Right ventricle myocardium inferior (tissue), 1 donor: Measurements from ENCODE around the gene AKAP13. TPM values are rescaled to one million over a fixed set of nuclear protein-coding genes. Genes with fewer than 3 reads are reported as not detected.

Experiments
- ATAC-seq: fragments of 200-7000 bp; cut with Tn5 transposase; one replicate; pipeline ENCODE4 v1.9.1; 2020; ENCODE audit warnings: mild to moderate bottlenecking, moderate library complexity
- DNase-seq: peaks from one replicate; pipeline ENCODE4 v3.0.0; 2021; ENCODE audit errors: missing footprints
- intact Hi-C: fragments of 100-400 bp; cut with DNase I; formaldehyde crosslinking; loops from one replicate; pipeline ENCODE4 v1.11.0; 2022
- total RNA-seq: library from RNA; stranded (reverse); fragmentation: NEBNext Ultra II Directional; extraction: Animal tissue kit (Norgen Biotek cat#: 25700); gene quantifications from one replicate; pipeline ENCODE4 v1.2.1, GENCODE V29; 2021
- donor health status: DM: no; HTN: yes; CAD: no; lungs with severe emphysema.

AKAP13 gene
- total RNA-seq, 1 donor from 2014 or later: 292 TPM

GRCh38 chr15:85607141-85607806 is 226.9 kb downstream of the AKAP13 start:
- intact Hi-C loops: no loop called here
- DNase-seq (no peak), ATAC-seq (no peak)

DNA sequence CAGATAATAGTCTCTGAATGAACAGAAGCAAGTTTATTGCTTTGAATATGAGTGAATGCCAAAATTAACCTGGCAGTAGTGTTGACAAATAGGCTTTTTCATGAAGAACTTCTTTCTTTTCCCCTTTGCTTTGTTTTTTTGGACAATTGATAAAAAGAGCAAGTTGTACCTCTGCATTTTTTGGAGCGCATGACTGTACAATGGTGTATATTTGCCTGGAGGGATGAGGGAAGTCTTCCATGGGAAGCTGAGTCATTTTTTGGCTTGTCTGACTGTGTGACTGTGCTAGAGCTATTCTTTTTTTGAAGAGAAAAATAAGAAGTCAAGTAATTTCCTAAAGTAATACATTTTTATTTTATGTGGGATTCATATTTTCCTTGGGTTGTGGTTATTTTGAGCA is 227.4 kb downstream of the AKAP13 start:
- ATAC-seq (peak; percentile 65), DNase-seq (no peak)
- intact Hi-C loops: no loop called here

GRCh38 chr15:85609492-85609891 is 229.1 kb downstream of the AKAP13 start:
- DNase-seq: no peak
- ATAC-seq: no peak
- intact Hi-C loops: no loop called here

DNA sequence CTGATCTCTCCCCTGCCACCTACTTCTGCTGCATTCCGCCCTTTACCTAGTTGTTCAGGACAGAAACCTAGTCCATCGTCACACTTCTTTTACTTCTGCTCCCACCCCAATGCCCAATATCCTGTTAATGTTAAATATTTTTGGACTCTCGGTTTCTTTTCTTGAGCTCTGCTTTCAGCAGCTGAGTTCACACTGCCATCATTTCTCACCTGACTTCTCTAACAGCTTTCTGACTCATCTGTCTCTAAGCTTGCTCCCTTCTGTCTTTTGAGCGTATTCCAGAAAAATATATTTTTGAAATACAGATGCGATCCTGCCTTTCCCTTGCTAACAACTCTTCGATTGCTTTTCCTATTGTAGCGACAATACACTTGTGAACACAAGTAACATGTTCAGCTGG is 231.0 kb downstream of the AKAP13 start:
- ATAC-seq: no peak
- intact Hi-C loops: no loop called here
- DNase-seq: no peak

DNA sequence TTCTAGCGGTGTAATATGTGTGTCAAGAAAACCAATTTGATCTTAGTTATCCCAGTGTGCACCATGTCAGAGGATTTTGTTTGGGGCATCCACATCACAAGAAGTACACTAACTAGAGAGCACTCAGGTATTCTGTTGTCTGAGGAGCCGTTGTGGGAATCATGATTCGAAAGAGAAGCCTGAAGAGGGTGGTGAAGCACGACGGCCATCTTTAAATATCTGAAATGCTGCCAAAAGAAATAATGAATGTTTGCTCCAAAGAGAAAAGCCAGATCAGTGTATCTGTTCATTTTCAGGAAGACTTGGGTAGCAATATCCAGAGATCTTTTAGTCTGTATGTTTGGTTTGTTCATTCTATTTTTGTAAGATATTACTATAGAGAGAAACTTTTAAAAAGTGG is 233.7 kb downstream of the AKAP13 start:
- ATAC-seq (no peak), DNase-seq (no peak)
- intact Hi-C loops: no loop called here

DNA sequence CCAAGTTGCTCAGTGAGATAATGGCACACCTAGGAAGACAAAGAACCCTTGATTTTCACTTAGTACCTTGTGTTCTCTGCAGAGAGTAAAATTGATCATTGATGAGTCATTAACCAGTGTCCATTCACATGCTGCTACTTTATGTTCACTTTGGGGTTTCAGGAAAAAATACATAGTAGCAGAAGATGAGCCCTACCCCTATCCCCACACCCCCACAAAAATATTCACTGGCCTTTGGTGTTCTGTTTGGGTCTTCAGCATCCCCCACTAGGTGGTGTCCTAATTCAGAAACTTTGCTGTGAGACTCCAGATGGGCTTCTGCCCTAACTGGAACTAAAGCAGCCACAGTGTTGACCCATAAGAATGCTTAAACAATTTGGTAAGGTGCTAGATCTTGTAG is 235.5 kb downstream of the AKAP13 start:
- intact Hi-C loops: loop anchor here (5.0 kb wide), 3 partner anchors 34 to 91 kb away; no protein-coding TSS in a partner anchor
- ATAC-seq (peak; percentile 29), DNase-seq (no peak)

GRCh38 chr15:85616549-85617110 is 236.2 kb downstream of the AKAP13 start:
- ATAC-seq (peak; percentile 38), DNase-seq (no peak)
- intact Hi-C loops: loop anchor here (5.0 kb wide), 3 partner anchors 34 to 91 kb away; no protein-coding TSS in a partner anchor

GRCh38 chr15:85618228-85618505 is 237.8 kb downstream of the AKAP13 start:
- DNase-seq: no peak
- intact Hi-C loops: loop anchor here (5.0 kb wide), 3 partner anchors 36 to 89 kb away; no protein-coding TSS in a partner anchor
- ATAC-seq: no peak

DNA sequence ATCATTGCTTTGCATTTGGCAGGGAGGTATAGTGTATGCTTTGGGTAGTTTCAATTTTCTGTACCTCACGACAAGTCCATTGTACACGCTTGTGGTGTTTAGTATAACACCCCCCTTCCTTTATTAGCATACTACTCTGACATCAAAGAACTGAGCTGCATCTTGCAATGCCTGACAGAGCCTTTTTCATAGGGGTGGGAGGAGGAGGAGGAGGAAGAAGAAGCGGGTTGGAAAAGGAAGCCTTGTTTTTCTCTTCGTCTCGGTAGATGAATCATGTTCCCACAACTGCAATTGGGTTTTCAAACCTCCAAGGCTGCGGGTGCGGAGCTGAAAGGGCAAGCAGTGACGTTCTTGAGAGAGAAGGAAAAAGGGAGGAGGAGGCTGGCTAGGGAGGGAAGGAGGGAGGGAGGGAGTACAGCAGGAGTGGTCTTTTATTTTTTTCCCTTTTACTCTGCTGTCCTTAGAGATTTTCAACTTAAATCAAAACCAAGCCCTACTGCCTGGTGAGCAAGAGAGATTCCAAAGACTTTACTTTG is 238.6 kb downstream of the AKAP13 start:
- intact Hi-C loops: loop anchor here (5.0 kb wide), 3 partner anchors 37 to 88 kb away; no protein-coding TSS in a partner anchor
- DNase-seq: peak; percentile 84
- peak; percentile 82 for ATAC-seq

DNA sequence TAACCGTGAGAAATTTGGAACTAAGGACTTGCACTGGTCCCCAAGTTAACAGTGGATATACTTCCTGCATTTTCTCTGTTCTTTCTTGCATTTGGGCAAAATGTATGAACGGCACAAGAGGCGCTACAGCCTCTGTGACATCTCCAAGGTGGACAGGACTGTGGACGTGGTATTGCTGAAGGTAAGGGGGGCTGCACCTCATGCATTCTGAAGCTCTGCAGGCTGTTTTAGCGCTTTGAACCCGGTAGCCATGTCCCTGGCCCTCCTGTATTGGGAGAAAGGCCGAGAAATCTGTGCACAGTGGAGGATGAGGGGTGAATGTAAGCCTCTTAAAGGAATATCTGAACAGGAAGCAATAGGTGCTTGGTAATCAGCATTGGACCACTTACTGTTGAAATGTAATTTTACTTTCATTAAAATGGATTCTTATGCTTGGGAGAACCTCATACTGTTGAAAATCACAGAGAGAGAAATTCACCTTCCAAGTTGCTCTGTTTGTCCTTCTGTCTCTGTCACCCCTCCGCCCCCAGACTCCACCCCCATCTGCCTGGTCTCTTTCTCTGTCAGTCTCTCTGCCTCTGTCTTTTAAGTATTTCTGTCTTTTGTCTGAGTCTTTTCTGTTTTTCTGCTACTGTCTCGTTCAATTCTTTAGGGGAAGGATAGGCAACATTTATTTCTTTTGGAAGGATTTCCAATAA is 239.7 kb downstream of the AKAP13 start:
- intact Hi-C loops: loop anchor here (5.0 kb wide), 3 partner anchors 38 to 87 kb away; no protein-coding TSS in a partner anchor
- DNase-seq (no peak), ATAC-seq (no peak)

DNA sequence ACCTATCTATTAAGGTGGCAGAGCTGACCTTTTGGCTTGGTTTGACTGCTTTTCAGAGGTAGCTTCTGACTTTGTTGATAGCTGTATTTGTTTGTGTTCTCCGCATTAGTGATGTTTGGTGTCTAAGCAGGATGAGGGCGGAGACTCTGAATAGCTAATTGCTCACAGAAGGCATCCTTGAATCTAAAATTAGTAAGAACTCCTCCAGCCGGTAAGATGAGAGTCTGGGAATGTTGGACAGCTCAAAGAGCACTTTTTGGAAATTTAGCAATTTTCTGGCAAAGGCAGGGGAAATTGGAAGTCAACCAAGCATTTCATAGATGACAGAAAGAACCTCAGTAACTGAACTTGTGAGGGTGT is 240.3 kb downstream of the AKAP13 start:
- intact Hi-C loops: no loop called here
- peak; percentile 15 for ATAC-seq
- no peak for DNase-seq

DNA sequence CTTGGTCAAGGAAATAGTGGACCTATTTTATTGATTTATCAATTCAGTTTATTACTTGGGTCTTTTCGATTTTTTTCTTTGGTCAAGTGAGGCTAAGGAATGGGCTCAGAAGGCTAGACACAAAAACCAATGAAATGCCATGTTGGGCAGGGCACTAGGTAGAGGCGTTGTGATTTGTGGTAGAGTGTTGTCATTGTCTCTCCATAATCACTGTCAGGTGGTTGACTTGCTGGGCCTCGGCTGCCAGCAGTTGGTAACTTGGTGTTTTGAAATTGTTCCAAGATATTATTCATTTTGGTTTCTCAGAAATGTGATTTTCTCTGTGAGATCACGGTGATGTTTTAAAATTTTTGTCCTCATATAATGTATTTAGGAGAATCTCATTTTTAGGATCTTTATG is 240.7 kb downstream of the AKAP13 start:
- DNase-seq: no peak
- ATAC-seq: no peak
- intact Hi-C loops: no loop called here

DNA sequence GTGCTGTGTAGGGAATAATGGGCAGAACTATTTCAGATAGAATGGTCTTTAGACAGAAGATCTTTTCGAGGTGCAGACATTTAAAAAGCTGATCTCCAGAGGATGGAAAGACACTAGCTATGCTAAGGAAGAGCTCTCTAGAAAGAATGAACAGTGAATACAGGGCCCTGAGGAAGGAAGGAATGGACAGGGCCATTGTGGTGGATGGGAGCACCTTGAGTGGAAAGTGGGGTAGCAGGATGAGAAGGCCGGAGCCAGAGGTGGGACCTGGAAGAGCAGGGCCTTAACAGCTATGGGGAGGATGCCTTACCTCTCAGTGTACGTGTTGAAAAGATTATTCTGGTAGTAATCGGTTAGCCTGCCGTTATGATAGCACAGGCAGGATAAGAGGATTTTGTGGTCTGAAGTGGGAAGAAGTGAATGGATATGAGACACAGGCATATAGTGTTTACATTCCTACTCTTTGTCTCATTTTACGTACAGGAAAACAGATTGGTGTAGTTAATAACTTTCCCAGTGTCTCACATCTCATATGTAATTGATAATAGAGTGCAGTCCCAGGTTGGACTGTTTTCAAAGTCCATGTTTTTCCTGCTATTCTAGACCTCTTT is 241.9 kb downstream of the AKAP13 start:
- ATAC-seq (no peak), DNase-seq (no peak)
- intact Hi-C loops: no loop called here

- intact Hi-C loops: loop anchor here (2.0 kb wide), 1 partner anchor 19 kb away; no protein-coding TSS in a partner anchor
- ATAC-seq (no peak), DNase-seq (no peak)
These were observed 243.1 kb downstream of the AKAP13 start for GRCh38 chr15:85623315-85624049.

DNA sequence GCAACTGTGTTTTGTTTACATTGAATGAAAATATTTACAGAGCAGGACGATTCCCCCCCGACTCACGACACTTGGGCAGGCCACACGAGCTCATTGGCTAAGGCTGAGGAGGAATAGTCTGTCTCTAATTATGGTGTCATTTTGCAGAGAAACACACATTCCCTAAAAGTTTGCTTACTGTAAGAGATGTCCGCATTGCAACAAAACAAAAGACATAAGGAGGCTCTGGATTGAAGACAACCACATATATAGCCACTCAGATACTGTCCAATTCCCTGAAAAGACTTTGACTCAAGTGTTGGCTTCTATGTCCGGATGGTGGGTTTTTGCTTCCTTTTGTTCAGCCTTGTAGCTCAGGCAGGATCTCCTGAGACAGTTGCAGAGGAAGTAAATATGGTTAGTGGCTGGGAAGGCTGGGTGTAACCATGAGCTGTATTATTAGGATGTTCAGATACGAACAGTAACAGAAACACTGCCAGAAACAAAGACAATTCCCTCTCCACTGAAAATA is 243.9 kb downstream of the AKAP13 start:
- ATAC-seq (peak; percentile 48), DNase-seq (no peak)
- intact Hi-C loops: loop anchor here (2.0 kb wide), 1 partner anchor 18 kb away; no protein-coding TSS in a partner anchor

DNA sequence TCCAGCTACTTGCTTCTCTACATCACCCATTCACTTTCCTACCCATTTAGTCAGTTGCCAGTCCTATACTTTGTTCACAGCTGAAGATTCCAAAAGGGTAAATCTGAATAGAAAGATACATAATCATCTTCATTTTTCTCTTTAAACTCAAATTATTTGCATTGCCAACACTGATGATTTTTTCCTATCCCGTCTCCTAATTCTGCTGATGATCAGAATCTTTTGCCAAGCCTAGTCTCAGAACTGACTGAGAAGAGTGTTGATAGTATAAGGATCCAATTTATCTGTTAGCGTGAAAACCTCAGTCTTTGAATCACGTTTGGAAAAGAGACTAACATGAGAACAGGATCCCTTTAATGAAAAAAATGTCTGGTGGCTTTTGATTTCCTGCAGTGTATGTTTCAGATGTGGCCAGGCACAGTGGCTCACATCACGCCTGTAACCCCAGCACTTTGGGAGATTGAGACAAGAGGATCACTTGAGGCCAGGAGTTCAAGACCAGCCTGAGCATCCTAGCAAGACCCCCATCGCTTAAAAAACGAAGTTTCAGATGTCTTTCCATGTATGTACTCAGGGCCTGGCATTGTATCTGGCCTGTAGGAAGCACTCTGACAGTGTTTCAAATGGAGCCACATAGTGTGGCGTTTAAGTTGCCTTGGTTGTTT is 244.9 kb downstream of the AKAP13 start:
- intact Hi-C loops: loop anchor here (2.0 kb wide), 1 partner anchor 18 kb away; no protein-coding TSS in a partner anchor
- ATAC-seq (no peak), DNase-seq (no peak)

DNA sequence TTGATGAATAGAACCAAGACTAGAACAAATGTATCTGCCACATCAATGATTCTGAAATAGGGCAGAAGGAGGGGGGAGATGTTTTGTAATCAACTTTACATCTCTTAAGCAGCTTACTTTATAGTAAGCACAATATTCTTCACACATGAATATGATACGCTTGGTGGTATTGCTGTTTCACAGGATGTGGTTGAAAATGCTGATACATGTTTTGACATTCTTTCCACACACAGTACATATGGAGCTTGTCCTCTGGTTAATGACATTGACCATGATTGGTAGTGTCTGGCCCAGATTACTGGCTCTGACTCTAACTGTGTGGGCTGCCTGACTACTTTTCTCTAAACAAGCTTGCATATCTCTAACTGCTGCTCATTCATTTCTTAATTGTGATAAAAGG is 245.5 kb downstream of the AKAP13 start:
- DNase-seq (no peak), ATAC-seq (peak; percentile 37)
- intact Hi-C loops: loop anchor here (2.0 kb wide), 1 partner anchor 17 kb away; no protein-coding TSS in a partner anchor
